ENCODE results near the gene ARHGAP8.

DNA sequence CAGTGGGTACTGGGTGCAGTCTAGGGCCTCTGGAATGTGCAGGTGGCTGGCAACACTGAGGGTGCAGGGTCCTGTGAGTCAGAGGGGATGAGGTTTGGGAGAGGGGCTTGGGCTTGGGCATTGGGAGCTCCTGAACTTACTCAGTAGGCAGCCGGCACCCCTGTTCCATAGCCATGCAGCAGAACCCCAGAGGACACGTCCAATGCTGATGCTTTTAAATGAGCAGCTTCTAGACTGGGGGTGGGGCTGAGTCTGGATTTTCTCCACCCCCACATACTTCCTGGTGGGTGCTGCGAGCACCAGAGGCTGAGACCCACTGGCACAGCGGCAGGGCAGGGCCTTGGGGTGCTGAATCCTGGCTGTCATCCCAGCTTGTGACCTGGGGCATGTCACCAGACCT lies 71.4 kb downstream of the ARHGAP8 start:
- TF ChIP-seq, protein P1, sequence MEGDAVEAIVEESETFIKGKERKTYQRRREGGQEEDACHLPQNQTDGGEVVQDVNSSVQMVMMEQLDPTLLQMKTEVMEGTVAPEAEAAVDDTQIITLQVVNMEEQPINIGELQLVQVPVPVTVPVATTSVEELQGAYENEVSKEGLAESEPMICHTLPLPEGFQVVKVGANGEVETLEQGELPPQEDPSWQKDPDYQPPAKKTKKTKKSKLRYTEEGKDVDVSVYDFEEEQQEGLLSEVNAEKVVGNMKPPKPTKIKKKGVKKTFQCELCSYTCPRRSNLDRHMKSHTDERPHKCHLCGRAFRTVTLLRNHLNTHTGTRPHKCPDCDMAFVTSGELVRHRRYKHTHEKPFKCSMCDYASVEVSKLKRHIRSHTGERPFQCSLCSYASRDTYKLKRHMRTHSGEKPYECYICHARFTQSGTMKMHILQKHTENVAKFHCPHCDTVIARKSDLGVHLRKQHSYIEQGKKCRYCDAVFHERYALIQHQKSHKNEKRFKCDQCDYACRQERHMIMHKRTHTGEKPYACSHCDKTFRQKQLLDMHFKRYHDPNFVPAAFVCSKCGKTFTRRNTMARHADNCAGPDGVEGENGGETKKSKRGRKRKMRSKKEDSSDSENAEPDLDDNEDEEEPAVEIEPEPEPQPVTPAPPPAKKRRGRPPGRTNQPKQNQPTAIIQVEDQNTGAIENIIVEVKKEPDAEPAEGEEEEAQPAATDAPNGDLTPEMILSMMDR (IDR thresholded peaks at IDR 0.05; ENCODE audit: extremely low read depth in 1 of 2, insufficient read depth in 1 of 2, low read depth in 1 of 2, low read length in 2 of 2) = no peak
- TF ChIP-seq EZH2 (IDR thresholded peaks at IDR 0.05; ENCODE audit: borderline replicate concordance, low read depth, low read length, severe bottlenecking) = no peak
- TF ChIP-seq GATA2 (IDR thresholded peaks at IDR 0.05; ENCODE audit: insufficient read depth, insufficient read length, low read depth, low read length) = no peak
- no peak for TF ChIP-seq FOS (IDR thresholded peaks at IDR 0.05; ENCODE audit: borderline replicate concordance, insufficient read depth, low read length)
- TF ChIP-seq MYC (IDR thresholded peaks at IDR 0.05; ENCODE audit: low read depth, low read length) = no peak
- no peak for TF ChIP-seq JUN (IDR thresholded peaks at IDR 0.05; ENCODE audit: borderline replicate concordance, insufficient read depth, insufficient read length, low read depth)
- TF ChIP-seq, protein P2, sequence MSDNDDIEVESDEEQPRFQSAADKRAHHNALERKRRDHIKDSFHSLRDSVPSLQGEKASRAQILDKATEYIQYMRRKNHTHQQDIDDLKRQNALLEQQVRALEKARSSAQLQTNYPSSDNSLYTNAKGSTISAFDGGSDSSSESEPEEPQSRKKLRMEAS (IDR thresholded peaks at IDR 0.05; ENCODE audit: insufficient read depth, insufficient read length) = no peak
- TF ChIP-seq POLR2AphosphoS5 (IDR thresholded peaks at IDR 0.05; ENCODE audit: insufficient read depth, low read depth, low read length) = no peak
